Mesenchymal stem cell (in vitro differentiated cells and primary cell): ENCODE data around the gene EEF1AKMT3.
A peak's percentile ranks its signal among the peaks of the same experiment; 100 is the strongest.

Experiments used
- DNase-seq: peaks from one replicate; pipeline ENCODE4 v3.0.0-alpha.2; 2013
- H2AFZ ChIP-seq: one replicate; pipeline ENCODE4 v1.6.1; 2013; ENCODE audit warnings: low read depth, mild to moderate bottlenecking, control low read depth, inconsistent platforms, low read length, moderate library complexity
- H2AK5ac ChIP-seq: 2 replicates; pipeline ENCODE4 v1.6.1; 2013; ENCODE audit warnings: low read length, moderate library complexity, mild to moderate bottlenecking, inconsistent platforms; ENCODE audit not compliant: severe bottlenecking
- H2BK120ac ChIP-seq: one replicate; pipeline ENCODE4 v1.6.1; 2013; ENCODE audit warnings: low read depth, mild to moderate bottlenecking, inconsistent platforms, low read length, moderate library complexity
- H2BK12ac ChIP-seq, 2 experiments: one replicate each; pipeline ENCODE4 v1.6.1; 2013; ENCODE audit warnings: inconsistent platforms in 2 of 2, low read length in 2 of 2, mild to moderate bottlenecking in 2 of 2, moderate library complexity in 2 of 2, control low read depth in 1 of 2
- H2BK15ac ChIP-seq: one replicate; pipeline ENCODE4 v1.6.1; 2013; ENCODE audit warnings: mild to moderate bottlenecking, low read depth, inconsistent platforms; ENCODE audit not compliant: poor library complexity, severe bottlenecking
- H2BK5ac ChIP-seq: 2 replicates; pipeline ENCODE4 v1.6.1; 2013; ENCODE audit warnings: low read depth, mild to moderate bottlenecking, low read length, control low read depth, inconsistent platforms; ENCODE audit not compliant: poor library complexity, severe bottlenecking
- H3K14ac ChIP-seq, 2 experiments: one replicate each; pipeline ENCODE4 v1.6.1; 2013; ENCODE audit warnings: inconsistent platforms in 2 of 2, low read length in 2 of 2, control low read depth in 1 of 2, mild to moderate bottlenecking in 1 of 2, moderate library complexity in 1 of 2
- H3K18ac ChIP-seq, 2 experiments: one replicate each; pipeline ENCODE4 v1.6.1; 2013; ENCODE audit warnings: inconsistent platforms in 2 of 2, low read length in 2 of 2, control low read depth in 1 of 2, low read depth in 1 of 2, mild to moderate bottlenecking in 1 of 2
- H3K23ac ChIP-seq, 2 experiments: one replicate each; pipeline ENCODE4 v1.6.1; 2013; ENCODE audit warnings: inconsistent platforms in 2 of 2, low read length in 2 of 2, mild to moderate bottlenecking in 2 of 2, moderate library complexity in 2 of 2, control low read depth in 1 of 2
- H3K27ac ChIP-seq: 2 replicates; pipeline ENCODE4 v1.5.1; 2013; ENCODE audit warnings: mild to moderate bottlenecking, moderate library complexity, low read length, control low read depth, inconsistent platforms; ENCODE audit not compliant: poor library complexity, severe bottlenecking
- H3K27me3 ChIP-seq, 2 experiments: 2 replicates each; pipeline versions ENCODE4 v1.6.1 to v1.7.0; 2013; ENCODE audit warnings: low read length in 2 of 2, mild to moderate bottlenecking in 2 of 2, moderate library complexity in 2 of 2, control low read depth in 1 of 2, inconsistent platforms in 1 of 2; ENCODE audit not compliant: control insufficient read depth in 1 of 2, insufficient read depth in 1 of 2
- H3K36me3 ChIP-seq, 2 experiments: 2 replicates each; pipeline versions ENCODE4 v1.6.1 to v1.7.0; 2013; ENCODE audit warnings: low read length in 2 of 2, control low read depth in 1 of 2, inconsistent platforms in 1 of 2, low read depth in 1 of 2, mild to moderate bottlenecking in 1 of 2; ENCODE audit not compliant: insufficient read depth in 2 of 2, control insufficient read depth in 1 of 2
- H3K4ac ChIP-seq, 2 experiments: one replicate each; pipeline ENCODE4 v1.6.1; 2013; ENCODE audit warnings: inconsistent platforms in 2 of 2, low read length in 2 of 2, mild to moderate bottlenecking in 2 of 2, moderate library complexity in 2 of 2, control low read depth in 1 of 2, low read depth in 1 of 2
- H3K4me1 ChIP-seq: 2 replicates; pipeline ENCODE4 v1.6.1; 2013; ENCODE audit warnings: low read depth, low read length, control low read depth; ENCODE audit not compliant: control insufficient read depth, insufficient read depth
- H3K4me2 ChIP-seq: 2 replicates; pipeline ENCODE4 v1.6.1; 2013; ENCODE audit warnings: low read length, mild to moderate bottlenecking, inconsistent platforms; ENCODE audit not compliant: poor library complexity, severe bottlenecking
- H3K4me3 ChIP-seq, 2 experiments: 2 replicates each; pipeline versions ENCODE4 v1.5.1 to v1.7.0; 2013; ENCODE audit warnings: low read length in 2 of 2, mild to moderate bottlenecking in 2 of 2, control low read depth in 1 of 2, low read depth in 1 of 2; ENCODE audit not compliant: insufficient read depth in 1 of 2
- H3K79me1 ChIP-seq: replicated peaks from 2 replicates; pipeline ENCODE4 v1.6.1; 2013; ENCODE audit warnings: mild to moderate bottlenecking, control low read depth, low read length, inconsistent platforms; ENCODE audit not compliant: poor library complexity, severe bottlenecking
- H3K9ac ChIP-seq: 2 replicates; pipeline ENCODE4 v1.7.0; 2013; ENCODE audit warnings: mild to moderate bottlenecking, low read length, moderate library complexity
- H3K9me3 ChIP-seq: 2 replicates; pipeline ENCODE4 v1.7.0; 2013; ENCODE audit warnings: mild to moderate bottlenecking, low read length; ENCODE audit not compliant: control insufficient read depth
- H4K8ac ChIP-seq: one replicate; pipeline ENCODE4 v1.6.1; 2013; ENCODE audit warnings: inconsistent platforms, mild to moderate bottlenecking, low read length, moderate library complexity
- H4K91ac ChIP-seq: one replicate; pipeline ENCODE4 v1.6.1; 2013; ENCODE audit warnings: mild to moderate bottlenecking, low read length, inconsistent platforms
- WGBS: methylation state at CpG from one replicate; pipeline ENCODE4 v1.1.7; 2013; ENCODE audit warnings: mixed read lengths; 5-methylcytosine and 5-hydroxymethylcytosine counted together

EEF1AKMT3 gene

GRCh38 chr12:57823908-57824640 lies 51.7 kb downstream of the EEF1AKMT3 start:
- Histone ChIP-seq H3K9ac (no peak overlapping the region), H4K91ac (no peak overlapping the region), H3K4me2 (no peak overlapping the region), H3K4me1 (peaks cover 1% of the 10 kb centered on the region), H3K9me3 (no peaks in the 10 kb centered on the region), H3K36me3 (peaks cover 85 to 99% of the 10 kb centered on the region in 2 experiments), H2BK120ac (no peak overlapping the region), H2BK5ac (no peak overlapping the region), H3K14ac (no peak overlapping the region), H3K4me3 (no peak overlapping the region), H4K8ac (no peak overlapping the region), H3K23ac (no peak overlapping the region), H3K27me3 (no peaks in the 10 kb centered on the region), H2BK15ac (no peak overlapping the region), H2AFZ (no peak overlapping the region), H3K27ac (no peak overlapping the region), H2BK12ac (no peak overlapping the region), H3K79me1 (peaks cover 56% of the 10 kb centered on the region), H3K18ac (no peak overlapping the region), H2AK5ac (no peak overlapping the region), H3K4ac (no peak overlapping the region)
- DNase-seq = no peak
- 98% methylated on average over 18 of the region's 18 CpGs for WGBS

GRCh38 chr12:57825451-57825850 lies 53.0 kb downstream of the EEF1AKMT3 start:
- no peak overlapping the region for H2BK5ac ChIP-seq
- H3K14ac ChIP-seq = no peak overlapping the region
- H3K36me3 ChIP-seq = peaks cover 80 to 94% of the 10 kb centered on the region in 2 experiments
- H3K79me1 ChIP-seq = peaks cover 56% of the 10 kb centered on the region
- H3K4me2 ChIP-seq = no peak overlapping the region
- no peak overlapping the region for H2AK5ac ChIP-seq
- H2AFZ ChIP-seq = no peak overlapping the region
- no peaks in the 10 kb centered on the region for H3K27me3 ChIP-seq
- H2BK12ac ChIP-seq = no peak overlapping the region
- peaks cover 10% of the 10 kb centered on the region for H3K4me1 ChIP-seq
- no peak for DNase-seq
- no peak overlapping the region for H3K27ac ChIP-seq
- no peak overlapping the region for H3K4me3 ChIP-seq
- no peak overlapping the region for H3K23ac ChIP-seq
- no peak overlapping the region for H3K18ac ChIP-seq
- H3K9me3 ChIP-seq = no peaks in the 10 kb centered on the region
- no peak overlapping the region for H2BK120ac ChIP-seq
- 89% methylated on average over 2 of the region's 2 CpGs for WGBS
- no peak overlapping the region for H3K4ac ChIP-seq
- no peak overlapping the region for H4K8ac ChIP-seq
- no peak overlapping the region for H3K9ac ChIP-seq
- H2BK15ac ChIP-seq = no peak overlapping the region
- no peak overlapping the region for H4K91ac ChIP-seq

GRCh38 chr12:57826400-57826799 lies 54.0 kb downstream of the EEF1AKMT3 start:
- Histone ChIP-seq H3K18ac (no peak overlapping the region), H2AK5ac (no peak overlapping the region), H2BK120ac (no peak overlapping the region), H3K4me2 (no peak overlapping the region), H3K23ac (no peak overlapping the region), H4K91ac (no peak overlapping the region), H3K27me3 (no peaks in the 10 kb centered on the region), H2BK12ac (no peak overlapping the region), H3K36me3 (peaks cover 71 to 85% of the 10 kb centered on the region in 2 experiments), H4K8ac (no peak overlapping the region), H3K9ac (no peak overlapping the region), H2AFZ (no peak overlapping the region), H3K4ac (no peak overlapping the region), H2BK15ac (peak overlapping the region; percentile 30), H2BK5ac (no peak overlapping the region), H3K4me1 (peaks cover 12% of the 10 kb centered on the region), H3K4me3 (no peak overlapping the region), H3K14ac (no peak overlapping the region), H3K79me1 (peaks cover 52% of the 10 kb centered on the region), H3K9me3 (no peaks in the 10 kb centered on the region), H3K27ac (no peak overlapping the region)
- WGBS = 100% methylated on average over 2 of the region's 2 CpGs
- no peak for DNase-seq

- no peaks in the 10 kb centered on the region for H3K27me3 ChIP-seq
- H4K91ac ChIP-seq = no peak overlapping the region
- no peak overlapping the region for H3K4me2 ChIP-seq
- no peak overlapping the region for H2AFZ ChIP-seq
- no peak overlapping the region for H3K4me3 ChIP-seq
- WGBS = 100% methylated on average over 1 of the region's 1 CpG
- H3K18ac ChIP-seq = no peak overlapping the region
- no peak overlapping the region for H2BK120ac ChIP-seq
- H2BK12ac ChIP-seq = no peak overlapping the region
- H3K79me1 ChIP-seq = peaks cover 47% of the 10 kb centered on the region
- H3K4ac ChIP-seq = no peak overlapping the region
- no peak overlapping the region for H3K23ac ChIP-seq
- no peak for DNase-seq
- H3K36me3 ChIP-seq = peaks cover 66 to 85% of the 10 kb centered on the region in 2 experiments
- no peaks in the 10 kb centered on the region for H3K9me3 ChIP-seq
- no peak overlapping the region for H2BK15ac ChIP-seq
- H3K9ac ChIP-seq = no peak overlapping the region
- H3K14ac ChIP-seq = no peak overlapping the region
- no peak overlapping the region for H3K27ac ChIP-seq
- H2BK5ac ChIP-seq = no peak overlapping the region
- H4K8ac ChIP-seq = no peak overlapping the region
- H2AK5ac ChIP-seq = no peak overlapping the region
- H3K4me1 ChIP-seq = peaks cover 17% of the 10 kb centered on the region
Measured at GRCh38 chr12:57826966-57827365, 54.6 kb downstream of the EEF1AKMT3 start.
